GM12878 (cell line): ENCODE data around the gene PRM2. TPM values are rescaled to one million over a fixed set of nuclear protein-coding genes. Genes with fewer than 3 reads are reported as not detected.
A peak's percentile ranks its signal among the peaks of the same experiment; 100 is the strongest.

Experiments used
- ATAC-seq: fragments of 200-7000 bp; cut with Tn5 transposase; 3 replicates; pipeline ENCODE4 v1.9.1; 2020; ENCODE audit warnings: mild to moderate bottlenecking, moderate library complexity
- BruUV-seq: library from RNA; stranded (reverse); fragments of 400-500 nt; replicated peaks from 2 replicates; lab custom pipeline; 2021; lab: Mats Ljungman, UMichigan
- CTCF ChIA-PET: fragments of 300-600 bp; sonication (Branson Sonifier 250); formaldehyde crosslinking; extraction: SDS; loops from one replicate; lab custom pipeline; 2021; ENCODE audit warnings: inconsistent platforms; lab: Yijun Ruan, JAX
- POLR2A ChIA-PET: fragments of 350-600 bp; formaldehyde crosslinking; extraction: SDS; loops from one replicate; lab custom pipeline; 2021; ENCODE audit warnings: inconsistent platforms; lab: Charles Lee
- RAD21 ChIA-PET: fragments of 300-600 bp; sonication (Branson Sonifier 250); formaldehyde crosslinking; loops from one replicate; lab custom pipeline; 2023; ENCODE audit warnings: antibody characterized with exemption; ENCODE audit not compliant: unreplicated experiment; lab: Charles Lee
- SMC1A ChIA-PET: fragments of 300-600 bp; sonication (Branson Sonifier 250); formaldehyde crosslinking; loops from one replicate; lab custom pipeline; 2023; ENCODE audit not compliant: unreplicated experiment, uncharacterized antibody; lab: Charles Lee
- DNase-seq: peaks from one replicate; pipeline ENCODE4 v3.0.0-alpha.2; 2011; ENCODE audit warnings: low read depth, low spot score
- FAIRE-seq: peaks from 3 replicates; lab custom pipeline; 2011; peaks lifted over from hg19 to GRCh38; lab: Jason Lieb, UNC
- H2AFZ ChIP-seq: 2 replicates; pipeline ENCODE4 v1.6.0; 2011; ENCODE audit warnings: low read depth, low read length, control low read depth; ENCODE audit not compliant: control insufficient read depth
- H3K27ac ChIP-seq: 2 replicates; pipeline ENCODE4 v1.5.1; 2011; ENCODE audit warnings: control low read depth; ENCODE audit not compliant: control insufficient read depth, insufficient read depth
- H3K27me3 ChIP-seq, 2 experiments: replicated peaks in 1 of 2; 2 replicates each; pipeline versions ENCODE4 v1.6.0 to v1.6.1; 2011; ENCODE audit warnings: low read length in 1 of 2; ENCODE audit not compliant: control insufficient read depth in 2 of 2, insufficient read depth in 2 of 2
- H3K36me3 ChIP-seq, 2 experiments: 2 replicates each; pipeline ENCODE4 v1.5.1; 2011; ENCODE audit warnings: low read length in 1 of 2; ENCODE audit not compliant: control insufficient read depth in 2 of 2, insufficient read depth in 2 of 2
- H3K4me1 ChIP-seq: 2 replicates; pipeline ENCODE4 v1.6.1; 2011; ENCODE audit warnings: mild to moderate bottlenecking, low read length, moderate library complexity, mixed read lengths; ENCODE audit not compliant: control insufficient read depth, insufficient read depth
- H3K4me2 ChIP-seq: 2 replicates; pipeline ENCODE4 v1.6.0; 2011; ENCODE audit warnings: control low read depth; ENCODE audit not compliant: control insufficient read depth, insufficient read depth
- H3K4me3 ChIP-seq: fragments of 200-600 bp; sonication (generic); 2 replicates; pipeline ENCODE4 v1.5.1; 2016
- H3K79me2 ChIP-seq: 2 replicates; pipeline ENCODE4 v1.6.0; 2011; ENCODE audit warnings: low read length; ENCODE audit not compliant: control insufficient read depth, insufficient read depth
- H3K9ac ChIP-seq: 2 replicates; pipeline ENCODE4 v1.8.0; 2011; ENCODE audit warnings: low read length, control low read depth, mixed read lengths; ENCODE audit not compliant: control insufficient read depth, insufficient read depth
- H3K9me3 ChIP-seq: replicated peaks from 3 replicates; pipeline ENCODE4 v1.5.1; 2011; ENCODE audit warnings: mild to moderate bottlenecking, low read length; ENCODE audit not compliant: control insufficient read depth, insufficient read depth
- H4K20me1 ChIP-seq: 2 replicates; pipeline ENCODE4 v1.6.0; 2011; ENCODE audit not compliant: control insufficient read depth, insufficient read depth
- ASH2L ChIP-seq: fragments of 300-600, 200-600 bp; sonication (generic); IDR thresholded peaks from 2 replicates; pipeline ENCODE4 v1.6.1; 2017; ENCODE audit warnings: low read depth, mild to moderate bottlenecking, borderline replicate concordance
- DPF2 ChIP-seq: fragments of 450-650 bp; IDR thresholded peaks from 2 replicates; pipeline ENCODE4 v1.6.1; 2017; ENCODE audit warnings: mild to moderate bottlenecking
- EP300 ChIP-seq, 2 experiments: fragments of 150-350 bp in 1 of 2; IDR thresholded peaks; 2 replicates each; pipeline ENCODE4 v1.6.1; 2011 to 2012; ENCODE audit warnings: low read depth in 2 of 2, low read length in 2 of 2, borderline replicate concordance in 1 of 2, improper control_type of control experiment in 1 of 2, inconsistent platforms in 1 of 2; ENCODE audit not compliant: control insufficient read depth in 1 of 2
- EZH2 ChIP-seq: IDR thresholded peaks from 2 replicates; pipeline ENCODE4 v1.6.1; 2012; ENCODE audit warnings: low read depth, mild to moderate bottlenecking, control low read depth, inconsistent platforms, low read length, borderline replicate concordance; ENCODE audit not compliant: control insufficient read depth
- FOXM1 ChIP-seq: IDR thresholded peaks from 2 replicates; pipeline ENCODE4 v1.6.1; 2012; ENCODE audit warnings: low read depth, mild to moderate bottlenecking, inconsistent platforms, low read length, moderate library complexity
- HDAC6 ChIP-seq: fragments of 200-600 bp; sonication (generic); IDR thresholded peaks from one replicate; pipeline ENCODE4 v1.8.0; 2017; ENCODE audit warnings: antibody characterized with exemption; ENCODE audit not compliant: unreplicated experiment
- HDGF ChIP-seq: fragments of 450-650 bp; IDR thresholded peaks from 2 replicates; pipeline ENCODE4 v1.6.1; 2016; ENCODE audit warnings: antibody characterized with exemption
- MEF2A ChIP-seq: IDR thresholded peaks from 2 replicates; pipeline ENCODE4 v1.6.1; 2011; ENCODE audit warnings: low read depth, mild to moderate bottlenecking, low read length, moderate library complexity; ENCODE audit not compliant: insufficient read depth
- MYB ChIP-seq: fragments of 150-350 bp; IDR thresholded peaks from 2 replicates; pipeline ENCODE4 v1.6.1; 2014; ENCODE audit warnings: mild to moderate bottlenecking, low read depth, low read length, borderline replicate concordance
- NFYB ChIP-seq: IDR thresholded peaks from 2 replicates; pipeline ENCODE4 v1.6.1; 2011; ENCODE audit warnings: low read depth, mild to moderate bottlenecking, low read length, improper control_type of control experiment, moderate library complexity; ENCODE audit not compliant: insufficient read depth
- NR2F1 ChIP-seq: fragments of 450-650 bp; conservative IDR thresholded peaks from 2 replicates; pipeline ENCODE4 v1.6.1; 2017; ENCODE audit warnings: mild to moderate bottlenecking
- POLR2AphosphoS5 ChIP-seq: IDR thresholded peaks from 2 replicates; pipeline ENCODE4 v1.6.1; 2011; ENCODE audit warnings: mild to moderate bottlenecking, low read length, inconsistent platforms
- RB1 ChIP-seq: fragments of 450-650 bp; formaldehyde crosslinking; IDR thresholded peaks from 2 replicates; pipeline ENCODE4 v1.6.1; 2017; ENCODE audit warnings: mild to moderate bottlenecking, borderline replicate concordance
- RBBP5 ChIP-seq: fragments of 200-600 bp; sonication (generic); conservative IDR thresholded peaks from 2 replicates; pipeline ENCODE4 v1.6.1; 2016
- RCOR1 ChIP-seq: conservative IDR thresholded peaks from 2 replicates; pipeline ENCODE4 v1.6.1; 2012; ENCODE audit warnings: low read depth, low read length, improper control_type of control experiment
- SREBF1 ChIP-seq: IDR thresholded peaks from 2 replicates; pipeline ENCODE4 v1.6.1; 2012; ENCODE audit warnings: mild to moderate bottlenecking, low read length
- TARDBP ChIP-seq: IDR thresholded peaks from 2 replicates; pipeline ENCODE4 v1.6.1; 2016; ENCODE audit warnings: borderline replicate concordance
- ZNF217 ChIP-seq: fragments of 450-650 bp; IDR thresholded peaks from 2 replicates; pipeline ENCODE4 v1.6.1; 2017; ENCODE audit warnings: antibody characterized with exemption, mild to moderate bottlenecking
- ZNF24 ChIP-seq: fragments of 450-650 bp; IDR thresholded peaks from 2 replicates; pipeline ENCODE4 v1.6.1; 2017; ENCODE audit warnings: antibody characterized with exemption, mild to moderate bottlenecking
- ZNF622 ChIP-seq: fragments of 450-650 bp; IDR thresholded peaks from 2 replicates; pipeline ENCODE4 v1.6.1; 2017; ENCODE audit warnings: mild to moderate bottlenecking, inconsistent platforms
- ZSCAN29 ChIP-seq: fragments of 450-650 bp; IDR thresholded peaks from 2 replicates; pipeline ENCODE4 v1.6.1; 2017; ENCODE audit warnings: mild to moderate bottlenecking, moderate library complexity
- WGBS: methylation state at CpG from one replicate; pipeline ENCODE4 v1.1.6; 2016; ENCODE audit warnings: low lambda C conversion rate; ENCODE audit not compliant: insufficient replicate concordance, insufficient coverage; ENCODE audit errors: missing lambda C conversion rate; 5-methylcytosine and 5-hydroxymethylcytosine counted together
- in situ Hi-C: fragments of 300-500 bp; cut with MboI; formaldehyde crosslinking; loops from 9 replicates; pipeline ENCODE4 v1.14.3; 2018; ENCODE audit warnings: mixed read lengths
- intact Hi-C: fragments of 100-400 bp; cut with micrococcal nuclease; formaldehyde crosslinking; loops from one replicate; pipeline ENCODE4 v1.14.2; 2022; ENCODE audit not compliant: unreplicated experiment
- polyA plus RNA-seq, 11 experiments: library from polyadenylated mRNA; depleted of rRNA in 4 of 11; unstranded in 6 of 11; stranded (reverse) in 5 of 11; fragments of >200 nt; fragmentation: Nextera tagmentation in 4 of 11; fragmentation: Illumina TruSeq in 1 of 11; extraction: Ambion mirVana in 4 of 11; extraction: Trizol in 1 of 11; gene quantifications; 1 replicate in 1 of 11; 2 replicates in 10 of 11; pipeline versions ENCODE4 v1.2.1 to v1.2.3, GENCODE V29; 2011 to 2016; ENCODE audit warnings: inconsistent platforms in 2 of 11, missing spikeins in 2 of 11, low read depth in 1 of 11
- total RNA-seq, 4 experiments: library from RNA; depleted of rRNA in 3 of 4; stranded (reverse); fragments of >200 nt in 3 of 4; fragmentation: Illumina TruSeq in 1 of 4; extraction: Trizol in 1 of 4; gene quantifications; 2 replicates each; pipeline versions ENCODE4 v1.2.1 to v1.2.3, GENCODE V29; 2013 to 2021
- TF ChIP-seq, protein P1 (sequence below): IDR thresholded peaks from 2 replicates; pipeline ENCODE4 v1.6.1; 2011; ENCODE audit warnings: low read depth, low read length, improper control_type of control experiment, borderline replicate concordance
- TF ChIP-seq, protein P2 (sequence below): IDR thresholded peaks from 2 replicates; pipeline ENCODE4 v1.6.1; 2012; ENCODE audit warnings: low read depth, low read length, improper control_type of control experiment

The PRM2 gene
- total and polyA plus RNA-seq, 10 of the 15 experiments (the other 5 are each of a cell fraction or from before 2014, with no cell fraction given), result not detected

GRCh38 chr16:11253009-11253994, 23.0 kb downstream of the PRM2 start:
- DNase-seq (no peak), ATAC-seq (peak; percentile 0; the same call in 1 of the 3 replicates), FAIRE-seq (peak; percentile 35)
- ChIA-PET POLR2A (interaction anchor here (0.6 to 6.6 kb wide), 12 partner anchors 17 to 288 kb away, joined by 3 to 53 read pairs (median 6); no protein-coding TSS in a partner anchor), CTCF (interaction anchor here (0.8 to 11.0 kb wide), 17 partner anchors 17 to 289 kb away, joined by 3 to 170 read pairs (median 7); no protein-coding TSS in a partner anchor), RAD21 (interaction anchor here (0.8 to 11.8 kb wide), 16 partner anchors 20 to 269 kb away, joined by 3 to 243 read pairs (median 12); no protein-coding TSS in a partner anchor), SMC1A (interaction anchor here (0.6 to 8.8 kb wide), 26 partner anchors 17 to 305 kb away, joined by 3 to 108 read pairs (median 5); no protein-coding TSS in a partner anchor)
- peak overlapping the region; percentile 92 for H3K4me2 ChIP-seq
- H3K9ac ChIP-seq, result peak overlapping the region; percentile 89
- H3K36me3 ChIP-seq, result peaks cover 0 to 3% of the 10 kb centered on the region in 2 experiments; a peak in 1 of 4 replicates
- peaks cover 37% of the 10 kb centered on the region for H3K79me2 ChIP-seq
- no peaks in the 10 kb centered on the region for H3K9me3 ChIP-seq
- whole genome bisulfite sequencing, result 16% methylated on average over 5 of the region's 5 CpGs
- H3K4me1 ChIP-seq, result peaks cover 32% of the 10 kb centered on the region
- no TSS peak for BruUV-seq
- H4K20me1 ChIP-seq, result no peaks in the 10 kb centered on the region
- intact Hi-C loops, result loop anchor here (2.0 kb wide), 1 partner anchor 51 kb away; no protein-coding TSS in a partner anchor
- H3K4me3 ChIP-seq, result peak overlapping the region; percentile 91
- in situ Hi-C loops, result loop anchor here (5.0 kb wide), 1 partner anchor 286 kb away; no protein-coding TSS in a partner anchor
- H3K27me3 ChIP-seq, result no peaks in the 10 kb centered on the region
- no peak overlapping the region for H2AFZ ChIP-seq
- H3K27ac ChIP-seq, result peak overlapping the region; percentile 71
- TF ChIP-seq EZH2 (no peak), MEF2A (no peak), MYB (no peak), ZNF24 (no peak), NR2F1 (no peak), NFYB (no peak), ZNF622 (no peak), FOXM1 (no peak), EP300 (IDR thresholded peaks at IDR 0.05; ENCODE audit: borderline replicate concordance in 1 of 2, control insufficient read depth in 1 of 2, low read depth in 2 of 2, low read length in 2 of 2) (no peak), RCOR1 (no peak), HDGF (0 out of 2 replicates have a peak, but pooled peaks have one; percentile 73), SREBF1 (no peak), ZNF217 (no peak), POLR2AphosphoS5 (peak; percentile 92), TARDBP (no peak), DPF2 (peak; percentile 17; the same call in 1 of the 2 replicates), HDAC6 (no peak), ASH2L (no peak), ZSCAN29 (no peak), RBBP5 (no peak), RB1 (no peak)
- TF ChIP-seq, protein P1, sequence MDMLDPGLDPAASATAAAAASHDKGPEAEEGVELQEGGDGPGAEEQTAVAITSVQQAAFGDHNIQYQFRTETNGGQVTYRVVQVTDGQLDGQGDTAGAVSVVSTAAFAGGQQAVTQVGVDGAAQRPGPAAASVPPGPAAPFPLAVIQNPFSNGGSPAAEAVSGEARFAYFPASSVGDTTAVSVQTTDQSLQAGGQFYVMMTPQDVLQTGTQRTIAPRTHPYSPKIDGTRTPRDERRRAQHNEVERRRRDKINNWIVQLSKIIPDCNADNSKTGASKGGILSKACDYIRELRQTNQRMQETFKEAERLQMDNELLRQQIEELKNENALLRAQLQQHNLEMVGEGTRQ, result no peak
- TF ChIP-seq, protein P2, sequence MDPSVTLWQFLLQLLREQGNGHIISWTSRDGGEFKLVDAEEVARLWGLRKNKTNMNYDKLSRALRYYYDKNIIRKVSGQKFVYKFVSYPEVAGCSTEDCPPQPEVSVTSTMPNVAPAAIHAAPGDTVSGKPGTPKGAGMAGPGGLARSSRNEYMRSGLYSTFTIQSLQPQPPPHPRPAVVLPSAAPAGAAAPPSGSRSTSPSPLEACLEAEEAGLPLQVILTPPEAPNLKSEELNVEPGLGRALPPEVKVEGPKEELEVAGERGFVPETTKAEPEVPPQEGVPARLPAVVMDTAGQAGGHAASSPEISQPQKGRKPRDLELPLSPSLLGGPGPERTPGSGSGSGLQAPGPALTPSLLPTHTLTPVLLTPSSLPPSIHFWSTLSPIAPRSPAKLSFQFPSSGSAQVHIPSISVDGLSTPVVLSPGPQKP, result no peak
